HCT116 (cell line): ENCODE data around the gene CELF4. TPM values are rescaled to one million over a fixed set of nuclear protein-coding genes. Genes with fewer than 3 reads are reported as not detected.

Source experiments
- ATAC-seq: fragments of 200-7000 bp; cut with Tn5 transposase; 2 replicates; pipeline ENCODE4 v1.9.1; 2020; ENCODE audit warnings: mild to moderate bottlenecking, moderate library complexity
- BruUV-seq: library from RNA; stranded (reverse); fragments of 400-500 nt; replicated peaks from 2 replicates; lab custom pipeline; 2021; lab: Mats Ljungman, UMichigan
- CTCF ChIA-PET: fragments of 300-600 bp; sonication (Branson Sonifier 250); formaldehyde crosslinking; loops from one replicate; lab custom pipeline; 2021; ENCODE audit warnings: antibody characterized with exemption; lab: Charles Lee
- POLR2A ChIA-PET: fragments of 300-600, 350-600 bp; sonication (Branson Sonifier 250); formaldehyde crosslinking; loops from one replicate; lab custom pipeline; 2021; ENCODE audit warnings: antibody characterized with exemption; lab: Charles Lee
- RAD21 ChIA-PET, 2 experiments: fragments of 300-600 bp; sonication (Branson Sonifier 250); formaldehyde crosslinking; loops; one replicate each; lab custom pipeline; 2023; ENCODE audit warnings: low total read pairs in 2 of 2; ENCODE audit not compliant: uncharacterized antibody in 2 of 2, unreplicated experiment in 2 of 2, low non-redundant PET in 1 of 2; lab: Charles Lee
- DNase-seq: peaks from one replicate; pipeline ENCODE4 v3.0.0-alpha.2; 2010; ENCODE audit warnings: low read depth, low spot score
- H2AFZ ChIP-seq: fragments of 200-600 bp; shearing (Covaris generic), sonication (generic); 2 replicates; pipeline ENCODE4 v1.6.1; 2017; ENCODE audit warnings: low read depth, mixed run types, mixed read lengths, antibody characterized with exemption, low read length; ENCODE audit not compliant: poor library complexity, severe bottlenecking
- H3K27ac ChIP-seq: 2 replicates; pipeline ENCODE4 v1.5.1; 2012; ENCODE audit warnings: low read depth, low read length
- H3K27me3 ChIP-seq: fragments of 200-600 bp; sonication (generic); 2 replicates; pipeline ENCODE4 v1.6.1; 2016; ENCODE audit warnings: mixed run types, low read length, mixed read lengths; ENCODE audit not compliant: insufficient read depth
- H3K36me3 ChIP-seq, 2 experiments: fragments of 200-500 bp in 1 of 2; fragments of 200-600 bp in 1 of 2; sonication (Bioruptor generic) in 1 of 2; sonication (generic) in 1 of 2; 2 replicates each; pipeline versions ENCODE4 v1.5.1 to v1.6.1; 2014 to 2016; ENCODE audit warnings: low read length in 2 of 2, inconsistent platforms in 1 of 2, mixed read lengths in 1 of 2, mixed run types in 1 of 2; ENCODE audit not compliant: insufficient read depth in 2 of 2, control insufficient read depth in 1 of 2
- H3K4me1 ChIP-seq, 2 experiments: fragments of 200-600 bp in 1 of 2; sonication (generic) in 1 of 2; 2 replicates each; pipeline versions ENCODE4 v1.5.1 to v1.6.1; 2012 to 2017; ENCODE audit warnings: low read length in 2 of 2, inconsistent platforms in 1 of 2, mild to moderate bottlenecking in 1 of 2, mixed read lengths in 1 of 2, mixed run types in 1 of 2, moderate library complexity in 1 of 2; ENCODE audit not compliant: insufficient read depth in 2 of 2, control insufficient read depth in 1 of 2
- H3K4me2 ChIP-seq: fragments of 200-600 bp; sonication (generic); 2 replicates; pipeline ENCODE4 v1.6.1; 2017; ENCODE audit warnings: mixed run types, low read length, mixed read lengths
- H3K4me3 ChIP-seq, 2 experiments: fragments of 200-600 bp in 1 of 2; sonication (generic) in 1 of 2; replicated peaks in 1 of 2; 2 replicates each; pipeline ENCODE4 v1.5.1; 2011 to 2016; ENCODE audit warnings: low read length in 2 of 2, control low read depth in 1 of 2, low read depth in 1 of 2, mild to moderate bottlenecking in 1 of 2, mixed read lengths in 1 of 2, mixed run types in 1 of 2
- H3K79me2 ChIP-seq: fragments of 200-600 bp; sonication (generic); 2 replicates; pipeline ENCODE4 v1.6.1; 2017; ENCODE audit warnings: mild to moderate bottlenecking, mixed run types, low read length, moderate library complexity, mixed read lengths; ENCODE audit not compliant: insufficient read depth
- H3K9ac ChIP-seq: fragments of 200-600 bp; sonication (generic); 2 replicates; pipeline ENCODE4 v1.6.1; 2016; ENCODE audit warnings: low read length, mixed read lengths
- H3K9me2 ChIP-seq: fragments of 200-600 bp; sonication (generic), shearing (Covaris generic); 2 replicates; pipeline ENCODE4 v1.6.1; 2017; ENCODE audit warnings: mixed run types, mild to moderate bottlenecking, moderate library complexity; ENCODE audit not compliant: insufficient read depth
- H3K9me3 ChIP-seq, 2 experiments: fragments of 200-500 bp in 1 of 2; fragments of 200-600 bp in 1 of 2; sonication (Bioruptor generic) in 1 of 2; sonication (generic) in 1 of 2; 2 replicates each; pipeline ENCODE4 v1.6.1; 2014 to 2017; ENCODE audit warnings: low read length in 2 of 2, mixed read lengths in 2 of 2, inconsistent platforms in 1 of 2, low read depth in 1 of 2, mild to moderate bottlenecking in 1 of 2, mixed run types in 1 of 2, moderate library complexity in 1 of 2; ENCODE audit not compliant: control insufficient read depth in 1 of 2, insufficient read depth in 1 of 2
- H4K20me1 ChIP-seq: fragments of 200-600 bp; sonication (generic), shearing (Covaris generic); 2 replicates; pipeline ENCODE4 v1.6.1; 2017; ENCODE audit warnings: mixed run types, mild to moderate bottlenecking, moderate library complexity; ENCODE audit not compliant: insufficient read depth
- CBX3 ChIP-seq: IDR thresholded peaks from 2 replicates; pipeline ENCODE4 v1.6.1; 2012; ENCODE audit warnings: low read depth
- CEBPB ChIP-seq: IDR thresholded peaks from 2 replicates; pipeline ENCODE4 v1.6.1; 2012; ENCODE audit warnings: low read depth
- EGR1 ChIP-seq: IDR thresholded peaks from 2 replicates; pipeline ENCODE4 v1.6.1; 2012; ENCODE audit warnings: low read depth
- ELF1 ChIP-seq: IDR thresholded peaks from 2 replicates; pipeline ENCODE4 v1.6.1; 2012; ENCODE audit warnings: low read depth, borderline replicate concordance
- EZH2phosphoT487 ChIP-seq: fragments of 200-600 bp; IDR thresholded peaks from 2 replicates; pipeline ENCODE4 v1.6.1; 2018; ENCODE audit warnings: antibody characterized with exemption, borderline replicate concordance
- JUND ChIP-seq: IDR thresholded peaks from 2 replicates; pipeline ENCODE4 v1.6.1; 2012
- POLR2A ChIP-seq: IDR thresholded peaks from 2 replicates; pipeline ENCODE4 v1.7.0; 2011; ENCODE audit warnings: borderline replicate concordance; ENCODE audit not compliant: insufficient read depth, insufficient read length; ENCODE audit errors: extremely low read depth
- POLR2AphosphoS5 ChIP-seq: IDR thresholded peaks from 2 replicates; pipeline ENCODE4 v1.6.1; 2011; ENCODE audit warnings: mild to moderate bottlenecking, low read depth, low read length, moderate library complexity
- RAD21 ChIP-seq: IDR thresholded peaks from 2 replicates; pipeline ENCODE4 v1.6.1; 2012; ENCODE audit warnings: low read depth, mild to moderate bottlenecking
- SIN3A ChIP-seq: IDR thresholded peaks from 2 replicates; pipeline ENCODE4 v1.6.1; 2012; ENCODE audit warnings: low read depth
- SRF ChIP-seq: IDR thresholded peaks from 2 replicates; pipeline ENCODE4 v1.6.1; 2012; ENCODE audit warnings: low read depth
- YY1 ChIP-seq: IDR thresholded peaks from 2 replicates; pipeline ENCODE4 v1.6.1; 2011; ENCODE audit warnings: low read length, low read depth, moderate library complexity, mild to moderate bottlenecking; ENCODE audit not compliant: insufficient replicate concordance; ENCODE audit errors: extremely low read depth
- ZNF274 ChIP-seq: fragments of 200-500 bp; sonication (Bioruptor generic); IDR thresholded peaks from 2 replicates; pipeline ENCODE4 v1.6.1; 2014; ENCODE audit warnings: mild to moderate bottlenecking, low read depth, low read length, inconsistent platforms
- intact Hi-C: fragments of 100-400 bp; cut with micrococcal nuclease; formaldehyde crosslinking; loops from 2 replicates; pipeline ENCODE4 v1.10.0; 2022
- total RNA-seq: library from RNA; stranded (reverse); gene quantifications from one replicate; pipeline ENCODE4 v1.2.1, GENCODE V29; 2021; ENCODE audit not compliant: unreplicated experiment
- TF ChIP-seq, protein P1 (sequence below): IDR thresholded peaks from 2 replicates; pipeline ENCODE4 v1.6.1; 2012
- TF ChIP-seq, protein P2 (sequence below), 3 experiments: fragments of 200-600 bp in 1 of 3; sonication (generic) in 1 of 3; IDR thresholded peaks in 2 of 3; conservative IDR thresholded peaks in 1 of 3; 2 replicates each; pipeline ENCODE4 v1.5.1; 2012 to 2017; ENCODE audit warnings: low read depth in 2 of 3, low read length in 2 of 3, antibody characterized with exemption in 1 of 3, borderline replicate concordance in 1 of 3, control low read depth in 1 of 3, mild to moderate bottlenecking in 1 of 3, mixed read lengths in 1 of 3, mixed run types in 1 of 3, moderate library complexity in 1 of 3; ENCODE audit not compliant: insufficient read depth in 1 of 3
- TF ChIP-seq, protein P3 (sequence below): IDR thresholded peaks from 2 replicates; pipeline ENCODE4 v1.6.1; 2011; ENCODE audit warnings: mild to moderate bottlenecking, low read length, moderate library complexity; ENCODE audit not compliant: insufficient replicate concordance; ENCODE audit errors: extremely low read depth
- TF ChIP-seq, protein P4 (sequence below): IDR thresholded peaks from 2 replicates; pipeline ENCODE4 v1.6.1; 2012; ENCODE audit warnings: low read depth
- TF ChIP-seq, protein P5 (sequence below): IDR thresholded peaks from 2 replicates; pipeline ENCODE4 v1.6.1; 2012

CELF4 gene
- total RNA-seq, 1 experiment from 2014 or later = not detected

DNA sequence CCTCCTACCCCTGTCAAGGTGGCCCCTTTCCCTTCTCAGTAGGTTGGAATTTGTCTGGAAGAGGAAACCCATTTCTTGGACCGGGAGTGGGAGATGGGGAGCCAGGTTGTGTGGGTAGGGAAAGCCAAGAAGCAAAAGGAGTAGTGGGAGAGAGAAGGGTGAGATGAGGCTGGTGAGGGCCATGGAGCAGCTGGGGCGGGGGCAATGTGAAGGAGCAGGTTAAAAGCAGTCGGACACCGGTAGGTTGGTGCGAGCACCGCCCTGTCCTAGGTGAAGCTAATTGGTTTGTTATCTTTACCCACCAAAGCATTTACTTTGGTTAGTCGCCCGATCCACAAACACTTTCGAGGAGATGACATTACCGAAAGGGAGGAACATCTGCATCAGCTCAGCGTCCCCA, 306.8 kb downstream of the CELF4 start:
- Histone ChIP-seq H3K36me3 (no peaks in the 10 kb centered on the region), H3K9me3 (no peaks in the 10 kb centered on the region), H3K9me2 (no peaks in the 10 kb centered on the region), H3K27ac (no peak overlapping the region), H4K20me1 (no peaks in the 10 kb centered on the region), H3K9ac (no peak overlapping the region), H3K79me2 (no peaks in the 10 kb centered on the region), H3K27me3 (peaks cover 29% of the 10 kb centered on the region), H3K4me1 (no peaks in the 10 kb centered on the region), H3K4me3 (no peak overlapping the region), H3K4me2 (no peak overlapping the region), H2AFZ (no peak overlapping the region)
- DNase-seq (no peak), ATAC-seq (no peak)
- ChIA-PET RAD21 (no interaction called here), CTCF (no interaction called here), POLR2A (no interaction called here)
- BruUV-seq = no TSS peak
- intact Hi-C loops = no loop called here
- TF ChIP-seq, protein P1, sequence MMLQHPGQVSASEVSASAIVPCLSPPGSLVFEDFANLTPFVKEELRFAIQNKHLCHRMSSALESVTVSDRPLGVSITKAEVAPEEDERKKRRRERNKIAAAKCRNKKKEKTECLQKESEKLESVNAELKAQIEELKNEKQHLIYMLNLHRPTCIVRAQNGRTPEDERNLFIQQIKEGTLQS = no peak
- TF ChIP-seq YY1 (no peak), EGR1 (no peak), CEBPB (no peak), ELF1 (no peak), CBX3 (no peak), POLR2AphosphoS5 (no peak), JUND (no peak), SRF (no peak), RAD21 (no peak), EZH2phosphoT487 (no peak), SIN3A (no peak), POLR2A (no peak), ZNF274 (no peak)
- TF ChIP-seq, protein P2, sequence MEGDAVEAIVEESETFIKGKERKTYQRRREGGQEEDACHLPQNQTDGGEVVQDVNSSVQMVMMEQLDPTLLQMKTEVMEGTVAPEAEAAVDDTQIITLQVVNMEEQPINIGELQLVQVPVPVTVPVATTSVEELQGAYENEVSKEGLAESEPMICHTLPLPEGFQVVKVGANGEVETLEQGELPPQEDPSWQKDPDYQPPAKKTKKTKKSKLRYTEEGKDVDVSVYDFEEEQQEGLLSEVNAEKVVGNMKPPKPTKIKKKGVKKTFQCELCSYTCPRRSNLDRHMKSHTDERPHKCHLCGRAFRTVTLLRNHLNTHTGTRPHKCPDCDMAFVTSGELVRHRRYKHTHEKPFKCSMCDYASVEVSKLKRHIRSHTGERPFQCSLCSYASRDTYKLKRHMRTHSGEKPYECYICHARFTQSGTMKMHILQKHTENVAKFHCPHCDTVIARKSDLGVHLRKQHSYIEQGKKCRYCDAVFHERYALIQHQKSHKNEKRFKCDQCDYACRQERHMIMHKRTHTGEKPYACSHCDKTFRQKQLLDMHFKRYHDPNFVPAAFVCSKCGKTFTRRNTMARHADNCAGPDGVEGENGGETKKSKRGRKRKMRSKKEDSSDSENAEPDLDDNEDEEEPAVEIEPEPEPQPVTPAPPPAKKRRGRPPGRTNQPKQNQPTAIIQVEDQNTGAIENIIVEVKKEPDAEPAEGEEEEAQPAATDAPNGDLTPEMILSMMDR (IDR thresholded peaks at IDR 0.05 in 2 of 3, conservative IDR thresholded peaks at IDR 0.05 in 1 of 3; ENCODE audit: borderline replicate concordance in 1 of 3, insufficient read depth in 1 of 3, low read depth in 2 of 3, low read length in 2 of 3) = no peak
- TF ChIP-seq, protein P3, sequence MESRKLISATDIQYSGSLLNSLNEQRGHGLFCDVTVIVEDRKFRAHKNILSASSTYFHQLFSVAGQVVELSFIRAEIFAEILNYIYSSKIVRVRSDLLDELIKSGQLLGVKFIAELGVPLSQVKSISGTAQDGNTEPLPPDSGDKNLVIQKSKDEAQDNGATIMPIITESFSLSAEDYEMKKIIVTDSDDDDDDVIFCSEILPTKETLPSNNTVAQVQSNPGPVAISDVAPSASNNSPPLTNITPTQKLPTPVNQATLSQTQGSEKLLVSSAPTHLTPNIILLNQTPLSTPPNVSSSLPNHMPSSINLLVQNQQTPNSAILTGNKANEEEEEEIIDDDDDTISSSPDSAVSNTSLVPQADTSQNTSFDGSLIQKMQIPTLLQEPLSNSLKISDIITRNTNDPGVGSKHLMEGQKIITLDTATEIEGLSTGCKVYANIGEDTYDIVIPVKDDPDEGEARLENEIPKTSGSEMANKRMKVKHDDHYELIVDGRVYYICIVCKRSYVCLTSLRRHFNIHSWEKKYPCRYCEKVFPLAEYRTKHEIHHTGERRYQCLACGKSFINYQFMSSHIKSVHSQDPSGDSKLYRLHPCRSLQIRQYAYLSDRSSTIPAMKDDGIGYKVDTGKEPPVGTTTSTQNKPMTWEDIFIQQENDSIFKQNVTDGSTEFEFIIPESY = no peak
- TF ChIP-seq, protein P4, sequence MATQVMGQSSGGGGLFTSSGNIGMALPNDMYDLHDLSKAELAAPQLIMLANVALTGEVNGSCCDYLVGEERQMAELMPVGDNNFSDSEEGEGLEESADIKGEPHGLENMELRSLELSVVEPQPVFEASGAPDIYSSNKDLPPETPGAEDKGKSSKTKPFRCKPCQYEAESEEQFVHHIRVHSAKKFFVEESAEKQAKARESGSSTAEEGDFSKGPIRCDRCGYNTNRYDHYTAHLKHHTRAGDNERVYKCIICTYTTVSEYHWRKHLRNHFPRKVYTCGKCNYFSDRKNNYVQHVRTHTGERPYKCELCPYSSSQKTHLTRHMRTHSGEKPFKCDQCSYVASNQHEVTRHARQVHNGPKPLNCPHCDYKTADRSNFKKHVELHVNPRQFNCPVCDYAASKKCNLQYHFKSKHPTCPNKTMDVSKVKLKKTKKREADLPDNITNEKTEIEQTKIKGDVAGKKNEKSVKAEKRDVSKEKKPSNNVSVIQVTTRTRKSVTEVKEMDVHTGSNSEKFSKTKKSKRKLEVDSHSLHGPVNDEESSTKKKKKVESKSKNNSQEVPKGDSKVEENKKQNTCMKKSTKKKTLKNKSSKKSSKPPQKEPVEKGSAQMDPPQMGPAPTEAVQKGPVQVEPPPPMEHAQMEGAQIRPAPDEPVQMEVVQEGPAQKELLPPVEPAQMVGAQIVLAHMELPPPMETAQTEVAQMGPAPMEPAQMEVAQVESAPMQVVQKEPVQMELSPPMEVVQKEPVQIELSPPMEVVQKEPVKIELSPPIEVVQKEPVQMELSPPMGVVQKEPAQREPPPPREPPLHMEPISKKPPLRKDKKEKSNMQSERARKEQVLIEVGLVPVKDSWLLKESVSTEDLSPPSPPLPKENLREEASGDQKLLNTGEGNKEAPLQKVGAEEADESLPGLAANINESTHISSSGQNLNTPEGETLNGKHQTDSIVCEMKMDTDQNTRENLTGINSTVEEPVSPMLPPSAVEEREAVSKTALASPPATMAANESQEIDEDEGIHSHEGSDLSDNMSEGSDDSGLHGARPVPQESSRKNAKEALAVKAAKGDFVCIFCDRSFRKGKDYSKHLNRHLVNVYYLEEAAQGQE = no peak
- TF ChIP-seq, protein P5, sequence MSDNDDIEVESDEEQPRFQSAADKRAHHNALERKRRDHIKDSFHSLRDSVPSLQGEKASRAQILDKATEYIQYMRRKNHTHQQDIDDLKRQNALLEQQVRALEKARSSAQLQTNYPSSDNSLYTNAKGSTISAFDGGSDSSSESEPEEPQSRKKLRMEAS = no peak
